ENCODE measurements around the gene HIBADH.

The HIBADH gene

DNA sequence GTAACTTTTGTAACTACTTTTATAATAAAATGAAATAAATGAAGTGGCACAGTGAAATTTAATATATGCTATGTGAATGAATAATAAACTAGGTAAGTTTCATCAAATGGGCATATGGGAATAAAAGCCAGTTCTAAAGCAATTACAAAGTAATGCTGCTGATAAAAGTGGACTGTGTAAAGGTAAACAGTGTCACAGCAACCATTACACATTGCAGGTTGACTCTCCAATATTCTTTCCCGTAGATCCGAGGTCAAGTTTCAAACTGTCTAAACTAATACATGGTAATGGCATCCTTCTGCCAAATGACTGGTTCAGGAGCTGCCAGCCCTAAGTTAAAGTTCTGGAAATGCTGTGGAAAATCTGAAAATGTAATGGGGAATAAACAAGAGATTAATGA is 6.0 kb downstream of the HIBADH start (continued):
- TF ChIP-seq, protein P1, sequence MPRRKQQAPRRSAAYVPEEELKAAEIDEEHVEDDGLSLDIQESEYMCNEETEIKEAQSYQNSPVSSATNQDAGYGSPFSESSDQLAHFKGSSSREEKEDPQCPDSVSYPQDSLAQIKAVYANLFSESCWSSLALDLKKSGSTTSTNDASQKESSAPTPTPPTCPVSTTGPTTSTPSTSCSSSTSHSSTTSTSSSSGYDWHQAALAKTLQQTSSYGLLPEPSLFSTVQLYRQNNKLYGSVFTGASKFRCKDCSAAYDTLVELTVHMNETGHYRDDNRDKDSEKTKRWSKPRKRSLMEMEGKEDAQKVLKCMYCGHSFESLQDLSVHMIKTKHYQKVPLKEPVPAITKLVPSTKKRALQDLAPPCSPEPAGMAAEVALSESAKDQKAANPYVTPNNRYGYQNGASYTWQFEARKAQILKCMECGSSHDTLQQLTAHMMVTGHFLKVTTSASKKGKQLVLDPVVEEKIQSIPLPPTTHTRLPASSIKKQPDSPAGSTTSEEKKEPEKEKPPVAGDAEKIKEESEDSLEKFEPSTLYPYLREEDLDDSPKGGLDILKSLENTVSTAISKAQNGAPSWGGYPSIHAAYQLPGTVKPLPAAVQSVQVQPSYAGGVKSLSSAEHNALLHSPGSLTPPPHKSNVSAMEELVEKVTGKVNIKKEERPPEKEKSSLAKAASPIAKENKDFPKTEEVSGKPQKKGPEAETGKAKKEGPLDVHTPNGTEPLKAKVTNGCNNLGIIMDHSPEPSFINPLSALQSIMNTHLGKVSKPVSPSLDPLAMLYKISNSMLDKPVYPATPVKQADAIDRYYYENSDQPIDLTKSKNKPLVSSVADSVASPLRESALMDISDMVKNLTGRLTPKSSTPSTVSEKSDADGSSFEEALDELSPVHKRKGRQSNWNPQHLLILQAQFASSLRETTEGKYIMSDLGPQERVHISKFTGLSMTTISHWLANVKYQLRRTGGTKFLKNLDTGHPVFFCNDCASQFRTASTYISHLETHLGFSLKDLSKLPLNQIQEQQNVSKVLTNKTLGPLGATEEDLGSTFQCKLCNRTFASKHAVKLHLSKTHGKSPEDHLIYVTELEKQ (tag by site-specific recombination; IDR thresholded peaks at IDR 0.05; ENCODE audit: borderline replicate concordance), result no peak
- TF ChIP-seq PRDM10 (tag by site-specific recombination; IDR thresholded peaks at IDR 0.05), result no peak
- no peak for TF ChIP-seq ZBTB8A (tag by site-specific recombination; IDR thresholded peaks at IDR 0.05)
- no peak for TF ChIP-seq HIC1 (tag by site-specific recombination; IDR thresholded peaks at IDR 0.05)
- no peak for TF ChIP-seq ZNF23 (tag by site-specific recombination; IDR thresholded peaks at IDR 0.05; ENCODE audit: borderline replicate concordance)
- no peak for TF ChIP-seq PATZ1 (tag by site-specific recombination; IDR thresholded peaks at IDR 0.05)
- TF ChIP-seq PBX3 (CRISPR knock-in tag; IDR thresholded peaks at IDR 0.05), result no peak
- no peak for TF ChIP-seq ZNF701 (tag by site-specific recombination; IDR thresholded peaks at IDR 0.05)

DNA sequence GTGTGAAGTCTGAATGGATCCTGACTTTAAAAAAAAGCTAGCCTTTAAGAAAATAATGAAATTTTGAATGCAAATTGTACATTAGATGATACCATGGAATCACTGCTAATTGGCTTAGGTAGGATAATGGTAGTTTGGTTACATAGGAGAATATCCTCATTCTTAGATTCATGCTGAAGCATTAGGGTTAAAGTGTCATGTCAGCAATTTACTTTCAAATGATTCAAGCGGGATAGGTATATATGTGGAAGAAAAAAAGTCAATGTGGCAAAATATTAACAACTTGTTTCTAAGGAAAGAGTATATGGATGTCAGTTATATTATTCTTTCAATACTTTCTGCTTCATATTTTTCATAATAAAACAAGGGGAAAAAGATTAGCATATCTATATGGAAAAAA is 7.5 kb downstream of the HIBADH start:
- TF ChIP-seq ZNF521 (tag by site-specific recombination; IDR thresholded peaks at IDR 0.05), result no peak
- TF ChIP-seq ZNF157 (tag by site-specific recombination; IDR thresholded peaks at IDR 0.05), result no peak
- no peak for TF ChIP-seq ZBTB44 (tag by site-specific recombination; IDR thresholded peaks at IDR 0.05)
- TF ChIP-seq, protein P2, sequence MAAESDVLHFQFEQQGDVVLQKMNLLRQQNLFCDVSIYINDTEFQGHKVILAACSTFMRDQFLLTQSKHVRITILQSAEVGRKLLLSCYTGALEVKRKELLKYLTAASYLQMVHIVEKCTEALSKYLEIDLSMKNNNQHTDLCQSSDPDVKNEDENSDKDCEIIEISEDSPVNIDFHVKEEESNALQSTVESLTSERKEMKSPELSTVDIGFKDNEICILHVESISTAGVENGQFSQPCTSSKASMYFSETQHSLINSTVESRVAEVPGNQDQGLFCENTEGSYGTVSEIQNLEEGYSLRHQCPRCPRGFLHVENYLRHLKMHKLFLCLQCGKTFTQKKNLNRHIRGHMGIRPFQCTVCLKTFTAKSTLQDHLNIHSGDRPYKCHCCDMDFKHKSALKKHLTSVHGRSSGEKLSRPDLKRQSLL (tag by site-specific recombination; IDR thresholded peaks at IDR 0.05), result no peak
- TF ChIP-seq ZNF600 (tag by site-specific recombination; IDR thresholded peaks at IDR 0.05), result no peak
- no peak for TF ChIP-seq ZNF830 (tag by site-specific recombination; IDR thresholded peaks at IDR 0.05; ENCODE audit: low read depth)
- no peak overlapping the region for H3K27ac ChIP-seq (ENCODE audit: extremely low read depth, low read depth, low read length)
- CTCF ChIA-PET, result interaction anchor here (1.4 kb wide), 1 partner anchor 12 kb away, joined by 4 read pairs; no protein-coding TSS in a partner anchor
- peaks cover 4% of the 10 kb centered on the region; the same call in 1 of the 2 replicates for H3K4me1 ChIP-seq (ENCODE audit: control insufficient read depth, insufficient read depth, low read length)
- peaks cover 0 to 6% of the 10 kb centered on the region in 2 experiments; a peak in 2 of 3 replicates for H3K36me3 ChIP-seq (ENCODE audit: control insufficient read depth in 2 of 2, insufficient read depth in 1 of 2, low read length in 2 of 2)
- no peak overlapping the region for H3K4me3 ChIP-seq (ENCODE audit: low read depth, low read length)
- POLR2A ChIA-PET, result interaction anchor here (1.4 kb wide), 1 partner anchor 8 kb away, joined by 4 read pairs; the partner anchor contains the start of gene HIBADH
- no peaks in the 10 kb centered on the region for H3K9me3 ChIP-seq (ENCODE audit: control insufficient read depth, insufficient read depth, low read depth, low read length)

All from HEK293 (cell line).